Measurements from ENCODE around the gene ACY1.
"Not testable (repeated sequence)": the region's sequence is repeated elsewhere in the genome, so short reads cannot be mapped to it uniquely, and the experiment has no call there.

ACY1 gene

DNA sequence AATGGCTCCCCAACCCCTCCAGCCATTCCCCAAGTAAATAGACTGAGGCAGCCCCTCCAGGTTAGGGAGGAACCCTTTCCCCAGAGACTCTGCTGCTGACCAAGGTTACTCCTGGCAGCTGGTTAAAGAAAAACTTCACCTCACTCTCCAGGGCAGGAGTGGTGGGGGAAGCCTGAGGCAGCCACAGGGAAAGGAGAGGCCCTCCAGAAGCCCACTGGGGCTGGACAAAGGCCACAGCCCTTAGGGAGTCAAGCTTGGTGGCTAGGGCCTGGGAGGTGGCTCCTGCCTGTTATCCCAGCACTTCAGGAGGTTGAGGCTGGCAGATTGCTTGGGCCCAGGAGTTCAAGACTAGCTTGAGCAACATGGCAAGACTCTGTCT lies 923 bp downstream of the ACY1 start:
- no peak for FAIRE-seq

DNA sequence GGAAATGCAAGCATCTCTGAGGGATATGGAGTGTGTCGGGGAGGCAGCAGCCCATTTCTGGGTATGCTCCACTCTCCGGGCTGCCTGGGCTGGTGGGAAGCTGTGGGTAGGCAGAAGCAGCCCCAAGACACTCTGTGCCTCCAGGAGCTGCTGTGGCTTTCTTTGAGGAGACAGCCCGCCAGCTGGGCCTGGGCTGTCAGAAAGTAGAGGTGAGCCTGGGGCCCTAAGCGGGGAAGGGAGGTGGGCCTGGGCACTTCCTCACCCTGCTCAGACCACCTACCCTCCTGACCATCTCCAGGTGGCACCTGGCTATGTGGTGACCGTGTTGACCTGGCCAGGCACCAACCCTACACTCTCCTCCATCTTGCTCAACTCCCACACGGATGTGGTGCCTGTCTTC lies 1.7 kb downstream of the ACY1 start:
- FAIRE-seq, result no peak

DNA sequence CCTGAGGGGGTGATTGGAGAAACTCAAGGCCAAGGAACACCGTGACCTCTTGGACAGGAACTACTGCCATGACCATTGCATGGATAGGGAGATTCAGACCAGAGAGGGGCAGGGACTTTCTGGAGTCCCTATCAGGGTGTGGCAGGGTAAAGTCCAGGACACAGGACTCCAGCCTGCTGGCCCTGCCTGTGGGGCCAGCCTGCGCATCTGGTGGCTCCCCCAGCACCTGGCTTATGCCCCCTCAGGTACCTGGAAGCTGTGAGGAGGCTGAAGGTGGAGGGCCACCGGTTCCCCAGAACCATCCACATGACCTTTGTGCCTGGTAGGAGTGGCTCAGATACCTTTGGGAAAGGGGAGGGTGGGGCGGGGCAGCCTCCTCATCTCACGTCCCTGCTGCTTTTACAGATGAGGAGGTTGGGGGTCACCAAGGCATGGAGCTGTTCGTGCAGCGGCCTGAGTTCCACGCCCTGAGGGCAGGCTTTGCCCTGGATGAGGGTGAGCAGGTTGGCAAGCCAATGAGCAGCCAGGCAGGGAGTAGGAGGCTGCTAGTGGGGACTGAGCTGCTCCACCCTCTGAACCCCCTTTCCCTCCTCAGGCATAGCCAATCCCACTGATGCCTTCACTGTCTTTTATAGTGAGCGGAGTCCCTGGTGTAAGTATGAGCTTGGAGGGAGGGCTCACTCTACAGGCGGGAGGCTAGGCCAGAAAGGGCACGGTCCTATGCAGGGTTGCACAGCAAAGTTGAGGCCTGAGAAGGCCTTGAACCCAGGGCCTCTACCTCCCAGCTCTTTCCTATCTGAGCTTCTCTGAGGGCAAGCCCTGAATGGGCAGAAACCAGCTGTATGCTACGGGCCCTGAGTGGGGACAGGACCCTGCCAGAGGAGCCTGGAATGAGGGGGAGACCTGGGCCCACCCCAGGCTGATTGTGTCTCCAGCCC lies 2.9 kb downstream of the ACY1 start:
- no peak for FAIRE-seq

DNA sequence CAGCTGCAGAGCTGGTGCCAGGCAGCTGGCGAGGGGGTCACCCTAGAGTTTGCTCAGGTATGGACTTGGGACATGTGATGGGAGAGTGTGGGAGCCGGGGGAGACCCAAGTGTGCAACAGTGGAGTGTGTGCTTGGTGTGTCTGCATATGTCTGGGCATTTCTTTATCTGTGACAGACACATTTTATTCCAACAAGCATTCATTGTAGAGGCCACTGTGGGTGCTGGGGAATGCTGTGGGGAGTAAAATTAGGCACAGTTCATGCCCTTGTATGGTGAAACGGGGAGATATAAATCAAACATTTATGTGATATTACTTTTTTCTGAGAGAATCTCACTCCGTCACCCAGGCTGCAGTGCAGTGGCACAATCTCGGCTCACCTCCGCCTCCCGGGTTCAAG lies 4.2 kb downstream of the ACY1 start:
- FAIRE-seq, result no peak

DNA sequence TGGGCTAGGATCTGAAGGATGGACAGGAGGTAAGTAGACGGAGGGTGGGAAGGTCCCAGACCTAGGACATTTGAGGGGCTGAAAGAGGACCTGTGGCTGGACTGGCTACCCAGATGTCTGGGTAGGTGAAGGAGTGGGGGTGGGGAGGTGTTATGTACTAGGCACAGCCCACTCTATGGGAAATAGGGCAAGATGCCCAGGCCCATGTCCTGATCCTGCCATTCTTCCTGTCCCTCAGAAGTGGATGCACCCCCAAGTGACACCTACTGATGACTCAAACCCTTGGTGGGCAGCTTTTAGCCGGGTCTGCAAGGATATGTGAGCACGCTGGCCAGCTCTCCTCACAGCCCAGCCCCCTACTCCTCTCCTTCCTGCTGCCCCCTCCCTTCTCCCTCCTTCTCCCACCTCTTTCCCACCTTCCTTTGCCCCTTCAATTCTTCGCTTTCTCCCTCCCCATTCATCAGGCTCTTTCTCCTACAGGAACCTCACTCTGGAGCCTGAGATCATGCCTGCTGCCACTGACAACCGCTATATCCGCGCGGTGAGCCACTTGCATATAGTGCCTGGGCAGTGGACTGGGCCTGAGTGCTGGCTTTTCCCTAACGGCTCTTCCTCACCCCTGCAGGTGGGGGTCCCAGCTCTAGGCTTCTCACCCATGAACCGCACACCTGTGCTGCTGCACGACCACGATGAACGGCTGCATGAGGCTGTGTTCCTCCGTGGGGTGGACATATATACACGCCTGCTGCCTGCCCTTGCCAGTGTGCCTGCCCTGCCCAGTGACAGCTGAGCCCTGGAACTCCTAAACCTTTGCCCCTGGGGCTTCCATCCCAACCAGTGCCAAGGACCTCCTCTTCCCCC lies 5.2 kb downstream of the ACY1 start:
- FAIRE-seq, result no peak

DNA sequence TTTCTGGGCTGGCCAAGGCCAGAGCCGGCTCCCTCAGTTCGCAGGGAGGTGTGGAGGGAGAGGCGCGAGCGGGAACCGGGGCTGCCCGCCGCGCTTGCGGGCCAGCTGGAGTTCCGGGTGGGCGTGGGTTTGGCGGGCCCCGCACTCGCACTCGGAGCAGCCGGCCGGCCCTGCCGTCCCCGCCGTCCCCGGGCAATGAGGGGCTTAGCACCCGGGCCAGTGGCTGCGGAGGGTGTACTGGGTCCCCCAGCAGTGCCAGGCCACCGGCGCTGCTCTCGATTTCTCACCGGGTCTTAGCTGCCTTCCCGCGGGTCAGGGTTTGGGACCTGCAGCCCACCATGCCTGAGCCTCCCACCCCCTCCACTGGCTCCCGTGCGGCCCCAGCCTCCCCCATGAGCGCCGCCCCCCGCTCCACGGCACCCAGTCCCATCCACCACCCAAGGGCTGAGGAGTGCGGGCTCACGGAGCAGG lies 7.2 kb downstream of the ACY1 start:
- not testable (repeated sequence) for FAIRE-seq

DNA sequence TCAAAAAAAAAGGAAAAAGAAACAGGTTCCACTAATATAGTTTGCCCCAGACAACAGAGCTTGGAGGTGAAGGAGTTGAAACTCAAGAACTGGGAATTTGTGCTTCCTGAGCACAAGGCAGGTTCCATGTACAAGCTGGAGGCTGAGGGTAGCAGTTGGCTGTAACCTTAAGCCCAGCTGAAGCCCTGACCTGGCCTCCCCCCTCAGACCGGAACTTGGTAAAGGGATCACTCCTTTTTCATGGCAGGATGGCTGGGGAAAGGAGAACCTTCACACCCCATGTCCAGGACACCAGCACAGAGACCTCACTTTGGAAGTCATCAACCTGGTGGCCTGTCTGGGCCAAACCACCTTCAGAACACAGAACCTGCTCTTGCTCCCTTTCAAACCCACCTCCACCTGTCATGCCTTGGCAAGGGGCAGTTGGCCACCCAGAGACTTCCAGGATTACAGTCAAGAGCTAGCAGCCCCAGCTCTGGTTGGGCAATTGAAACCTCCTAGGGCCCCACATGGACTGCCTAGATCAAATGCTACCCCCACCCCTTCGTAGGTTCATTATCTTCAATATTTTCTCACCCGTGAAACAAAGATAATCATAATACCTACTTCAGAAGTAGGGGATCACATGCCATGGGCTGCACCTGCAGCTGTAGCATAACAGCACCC lies 8.8 kb downstream of the ACY1 start:
- no peak for FAIRE-seq

DNA sequence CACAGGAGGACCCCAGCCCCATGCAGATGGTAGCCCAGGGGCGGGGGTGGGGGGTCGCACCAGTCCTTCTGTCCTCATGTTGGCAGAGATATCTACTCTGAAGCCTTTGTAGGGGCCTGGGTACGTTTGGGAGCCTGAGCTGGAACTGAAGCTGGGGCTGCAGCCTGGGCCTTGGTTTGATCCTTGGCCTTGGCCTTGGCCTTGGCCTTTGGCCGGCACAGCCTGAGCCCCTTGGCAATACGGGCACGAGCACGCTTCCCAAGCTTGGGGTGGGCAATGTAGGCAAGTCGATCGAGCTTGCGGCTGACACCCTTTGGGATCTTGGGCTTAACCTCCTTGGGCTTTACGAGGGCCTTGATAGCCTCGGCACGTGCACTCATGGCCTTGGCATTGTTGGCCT lies 10.3 kb downstream of the ACY1 start:
- FAIRE-seq, result not testable (repeated sequence)

DNA sequence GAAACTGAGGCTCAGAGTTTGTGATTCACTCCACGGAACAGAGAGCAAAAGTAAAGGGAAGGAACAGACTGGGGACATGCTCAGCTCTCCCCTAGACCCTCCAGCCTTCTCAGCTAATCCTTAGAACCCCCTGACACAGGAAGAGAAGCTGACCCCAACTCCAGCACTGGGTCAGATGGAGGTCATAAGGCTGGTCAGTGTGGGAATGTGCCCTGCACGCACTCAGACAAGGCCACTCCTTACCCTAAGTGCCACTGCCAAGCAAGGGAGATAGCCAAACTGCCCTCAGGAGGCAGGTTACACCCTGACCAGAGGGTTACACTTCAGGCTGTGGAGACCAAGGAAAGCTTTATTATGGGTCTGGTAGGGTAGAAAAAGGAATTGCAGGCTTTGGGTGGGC lies 11.2 kb downstream of the ACY1 start:
- FAIRE-seq, result no peak

DNA sequence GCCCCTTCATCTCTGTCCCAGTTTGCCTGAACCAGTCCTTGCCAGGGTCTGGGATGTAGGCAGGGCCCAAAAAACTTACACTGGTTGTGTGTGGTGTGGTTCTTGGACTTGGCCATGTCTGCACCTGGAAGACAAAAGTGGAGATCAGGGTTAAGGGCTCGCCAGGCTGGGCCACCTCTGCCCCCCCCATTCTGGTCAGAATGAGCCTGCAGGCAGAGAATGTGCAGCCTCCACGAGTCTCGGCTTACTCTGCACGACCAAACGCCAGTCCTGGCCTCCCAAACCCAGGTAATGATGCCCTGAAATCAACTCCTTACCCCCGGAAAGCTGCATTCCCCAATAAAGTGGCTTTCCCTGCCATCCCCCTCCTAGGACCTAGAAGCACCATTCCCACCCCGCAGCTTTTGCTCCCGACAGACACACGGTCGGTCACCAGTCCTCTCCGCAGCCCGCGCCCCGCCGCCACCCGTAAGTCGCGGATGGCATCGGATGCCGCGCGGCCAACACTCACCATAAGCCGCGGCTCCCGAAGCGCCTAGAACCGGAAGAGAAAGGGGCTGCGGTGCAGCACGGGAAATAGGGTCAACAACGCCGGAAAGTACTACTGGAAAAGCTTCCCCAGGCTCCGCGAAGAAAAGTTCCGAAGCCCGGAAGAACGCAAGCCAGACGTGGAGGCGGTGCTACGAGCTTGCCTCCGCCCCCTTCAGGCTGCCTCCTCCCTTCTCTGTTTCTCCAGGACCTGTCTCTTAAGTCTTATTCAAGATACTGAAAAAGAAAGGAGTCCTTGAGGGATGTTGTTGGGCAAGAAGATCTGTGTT lies 12.2 kb downstream of the ACY1 start, which contains the start of gene RPL29:
RPL29 (minus strand) TSS at position 550 of the 818 bp plus-strand sequence; CDS start at position 116, 434 bp downstream.
- FAIRE-seq, result peak; percentile 95

DNA sequence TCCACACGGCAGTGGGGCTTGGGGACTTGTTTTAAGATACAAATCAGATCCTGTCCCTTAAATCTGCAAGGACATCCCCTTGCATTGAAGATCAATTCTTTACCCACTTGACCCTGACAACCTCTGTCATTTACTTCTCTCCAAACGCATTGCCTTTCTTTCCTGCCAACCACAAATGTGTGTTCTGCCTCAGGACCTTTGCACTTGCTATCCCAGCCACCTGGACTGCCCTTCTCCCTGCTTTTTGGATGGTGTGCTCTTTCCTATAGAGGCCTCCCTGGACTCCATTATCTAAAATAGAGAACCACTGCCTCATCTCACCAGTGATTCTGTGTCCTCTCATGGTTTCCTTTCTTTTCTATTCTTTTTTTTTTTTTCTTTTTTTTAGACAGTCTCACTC lies 13.8 kb downstream of the ACY1 start:
- no peak for FAIRE-seq

DNA sequence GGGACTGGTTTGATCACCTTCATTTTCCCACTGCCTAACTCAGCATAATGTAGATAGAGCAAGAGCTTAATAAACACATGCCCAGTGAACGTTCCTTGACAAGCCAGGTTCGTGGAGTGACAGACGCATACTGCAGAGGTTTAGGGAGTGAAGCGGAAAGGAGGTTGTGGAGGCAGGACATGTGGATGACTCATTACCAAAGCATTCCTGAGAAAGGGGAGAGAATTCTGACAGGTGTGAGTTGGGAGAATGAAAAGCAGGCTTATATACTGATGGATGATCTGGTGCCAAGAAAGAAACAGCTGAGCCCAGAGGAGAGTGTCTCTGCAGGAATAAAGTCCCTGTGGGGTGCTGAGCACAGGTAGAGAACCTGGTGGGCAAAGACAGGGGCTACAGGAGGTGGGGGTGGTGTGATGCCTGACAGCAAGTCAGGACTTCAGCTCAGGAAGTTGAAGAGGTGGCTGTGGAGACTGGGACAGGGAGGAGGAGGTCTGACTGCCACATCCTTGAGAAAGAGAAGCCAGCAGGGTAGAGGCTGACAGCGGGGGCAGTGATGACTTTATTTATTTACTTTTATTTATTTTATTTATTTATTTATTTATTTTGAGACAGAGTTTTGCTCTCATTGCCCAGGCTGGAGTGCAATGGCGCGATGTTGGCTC lies 14.7 kb downstream of the ACY1 start:
- no peak for FAIRE-seq

DNA sequence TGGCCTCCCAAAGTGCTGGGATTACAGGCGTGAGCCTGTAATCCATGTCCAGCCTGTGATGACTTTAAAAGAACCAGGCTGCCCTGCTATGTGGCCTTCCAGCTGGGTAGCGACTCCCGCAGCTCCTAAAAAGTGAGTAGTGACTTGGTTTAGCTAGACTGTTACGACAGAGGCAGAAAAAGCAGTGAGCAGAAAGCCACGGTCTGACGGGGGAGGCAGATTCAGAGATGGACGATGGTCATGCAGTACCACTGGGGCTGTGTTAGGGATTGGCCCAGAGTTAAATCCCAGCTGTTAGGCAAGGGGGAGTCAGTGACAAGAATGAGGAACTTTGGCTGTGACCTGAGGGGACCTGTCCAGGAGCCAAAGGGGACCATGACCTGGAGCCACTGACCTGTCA lies 15.4 kb downstream of the ACY1 start:
- no peak for FAIRE-seq

DNA sequence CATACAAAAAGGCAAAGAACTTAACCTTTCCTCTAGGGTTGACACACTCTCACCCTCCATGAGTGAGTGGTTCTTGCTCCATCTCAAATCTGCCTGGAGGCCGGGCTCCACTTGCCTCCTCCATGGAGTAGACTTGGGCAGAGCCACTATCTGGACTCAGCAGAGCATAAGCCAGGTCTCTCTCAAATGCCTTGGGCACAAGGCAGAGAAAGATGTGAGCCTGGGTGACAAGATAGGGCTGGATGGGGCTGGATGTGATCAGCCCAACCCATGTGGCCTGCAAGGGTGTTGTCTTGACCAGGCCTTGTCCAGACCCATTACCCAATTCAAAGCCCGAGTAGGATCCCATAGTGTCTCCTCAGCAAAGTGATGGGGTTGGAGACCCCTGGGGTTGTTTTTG lies 16.5 kb downstream of the ACY1 start:
- FAIRE-seq, result no peak

DNA sequence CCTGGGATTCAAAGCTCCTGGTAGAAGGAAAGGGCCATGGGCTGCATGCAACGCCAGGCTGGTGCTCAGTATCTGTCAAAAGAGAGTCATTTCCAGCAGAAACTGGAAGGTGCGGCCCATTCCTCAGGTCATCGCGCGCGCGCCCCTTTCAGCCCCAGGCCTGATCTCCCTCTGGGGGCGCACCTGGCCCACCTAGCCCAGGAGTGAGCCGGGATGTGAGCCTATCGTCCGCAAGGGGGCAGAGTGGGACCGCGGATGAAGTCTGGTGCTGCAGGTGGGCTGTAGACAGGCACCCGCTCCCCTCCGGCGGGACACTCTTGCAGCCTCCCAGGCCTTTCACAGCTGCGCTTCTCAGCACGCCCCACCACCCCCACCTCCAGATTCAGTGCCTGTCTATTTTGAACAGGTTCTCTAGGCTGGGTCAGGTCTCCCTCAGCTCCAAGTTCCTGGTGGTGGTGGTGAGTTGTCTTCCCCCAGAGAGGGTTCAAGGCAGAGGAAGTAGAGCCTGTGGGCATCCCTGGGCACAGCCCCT lies 18.2 kb downstream of the ACY1 start:
- no peak for FAIRE-seq

DNA sequence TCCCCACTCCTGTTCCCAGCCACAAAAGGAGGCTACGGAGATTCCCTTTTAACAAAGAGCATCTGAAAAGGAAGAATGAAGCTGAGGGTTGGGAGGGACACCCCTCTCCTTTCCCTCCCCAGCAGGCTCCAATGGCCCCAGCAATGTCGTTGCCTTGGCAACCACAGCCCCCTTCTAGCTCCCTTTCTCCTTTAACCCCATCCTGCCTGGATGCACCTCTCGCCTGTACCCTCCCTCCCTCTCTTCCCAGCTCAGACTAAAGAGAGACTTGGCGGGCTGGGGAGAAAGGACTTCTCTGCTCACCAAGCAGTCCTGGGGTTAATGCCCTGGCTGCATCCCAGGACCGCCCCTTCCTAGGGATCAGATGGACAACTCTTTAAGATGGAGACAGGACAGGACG lies 19.4 kb downstream of the ACY1 start:
- FAIRE-seq, result no peak

DNA sequence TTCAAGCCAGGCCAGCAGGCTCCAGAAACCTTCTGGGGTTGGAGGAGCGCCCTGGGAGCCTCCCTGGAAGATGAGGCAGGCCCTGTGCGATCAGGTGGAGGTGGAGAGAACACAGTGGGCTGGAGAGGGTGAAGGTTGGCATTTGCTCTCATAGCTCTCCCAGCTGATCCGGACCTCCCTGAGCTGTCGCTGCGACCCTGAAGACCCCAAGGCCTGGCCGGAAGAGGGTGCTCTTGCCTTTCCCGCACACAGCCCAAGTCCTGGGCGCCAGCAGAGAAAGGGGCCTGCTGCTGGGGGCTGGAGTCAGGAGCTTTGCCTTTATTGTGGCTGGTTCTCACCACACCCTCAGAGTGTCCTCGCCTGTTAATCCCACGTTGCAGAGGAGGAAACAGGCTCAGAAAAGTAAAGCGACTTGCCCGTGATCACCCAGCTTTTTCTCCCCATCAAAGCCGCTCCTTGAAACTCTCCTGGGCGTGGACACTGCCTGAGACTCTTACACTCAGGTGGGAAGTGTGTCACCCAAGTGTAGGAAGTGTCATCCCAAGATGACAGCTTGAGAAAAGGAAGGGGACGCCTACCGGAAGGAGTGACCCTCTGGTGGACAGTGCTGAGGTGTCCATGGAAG lies 20.9 kb downstream of the ACY1 start:
- FAIRE-seq, result no peak

DNA sequence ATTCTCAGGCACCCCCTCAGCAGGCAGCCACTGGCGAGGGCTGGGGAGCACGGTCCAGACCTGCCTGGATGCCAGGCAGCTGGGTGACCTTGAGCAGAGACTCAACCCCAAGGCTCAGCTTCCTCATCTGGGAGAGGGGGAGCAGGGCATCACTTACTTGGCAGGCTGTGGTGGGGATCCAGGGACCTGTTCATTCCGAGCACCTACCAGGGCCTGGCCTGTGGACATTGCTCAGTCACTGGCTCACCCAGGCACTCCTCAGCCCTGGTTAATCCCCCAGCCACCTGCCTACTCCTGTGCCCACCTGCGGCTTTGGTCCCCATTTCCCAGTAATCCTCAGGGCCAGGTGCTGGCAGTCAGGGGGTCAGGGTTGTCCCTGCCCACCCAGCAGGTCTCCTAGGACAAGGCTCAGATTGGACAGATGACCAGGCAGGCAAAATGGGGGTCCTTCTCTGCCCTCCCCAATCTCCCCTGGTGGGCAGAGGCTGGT lies 21.6 kb downstream of the ACY1 start:
- FAIRE-seq, result no peak

DNA sequence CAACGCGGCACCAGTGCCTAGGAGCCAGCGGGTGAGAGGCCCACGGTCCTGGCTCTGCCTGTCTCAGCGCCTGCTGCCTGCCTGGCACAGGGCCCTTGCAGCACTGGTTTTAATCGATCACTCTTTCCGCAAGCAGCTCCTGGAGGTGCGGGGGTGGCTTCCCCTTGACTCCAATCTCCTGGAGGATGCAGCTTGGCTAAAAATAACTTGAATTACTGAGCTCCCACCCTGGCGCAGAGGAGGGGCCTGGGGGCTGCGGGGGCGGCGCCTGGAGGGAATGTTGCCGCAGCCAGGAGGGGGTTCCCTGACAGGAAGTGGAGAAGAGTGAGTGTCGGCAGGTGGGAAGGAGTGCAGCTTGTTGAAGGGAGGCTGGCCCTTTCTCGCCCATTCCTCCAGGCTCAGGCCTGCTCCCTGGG lies 22.2 kb downstream of the ACY1 start:
- FAIRE-seq, result no peak

DNA sequence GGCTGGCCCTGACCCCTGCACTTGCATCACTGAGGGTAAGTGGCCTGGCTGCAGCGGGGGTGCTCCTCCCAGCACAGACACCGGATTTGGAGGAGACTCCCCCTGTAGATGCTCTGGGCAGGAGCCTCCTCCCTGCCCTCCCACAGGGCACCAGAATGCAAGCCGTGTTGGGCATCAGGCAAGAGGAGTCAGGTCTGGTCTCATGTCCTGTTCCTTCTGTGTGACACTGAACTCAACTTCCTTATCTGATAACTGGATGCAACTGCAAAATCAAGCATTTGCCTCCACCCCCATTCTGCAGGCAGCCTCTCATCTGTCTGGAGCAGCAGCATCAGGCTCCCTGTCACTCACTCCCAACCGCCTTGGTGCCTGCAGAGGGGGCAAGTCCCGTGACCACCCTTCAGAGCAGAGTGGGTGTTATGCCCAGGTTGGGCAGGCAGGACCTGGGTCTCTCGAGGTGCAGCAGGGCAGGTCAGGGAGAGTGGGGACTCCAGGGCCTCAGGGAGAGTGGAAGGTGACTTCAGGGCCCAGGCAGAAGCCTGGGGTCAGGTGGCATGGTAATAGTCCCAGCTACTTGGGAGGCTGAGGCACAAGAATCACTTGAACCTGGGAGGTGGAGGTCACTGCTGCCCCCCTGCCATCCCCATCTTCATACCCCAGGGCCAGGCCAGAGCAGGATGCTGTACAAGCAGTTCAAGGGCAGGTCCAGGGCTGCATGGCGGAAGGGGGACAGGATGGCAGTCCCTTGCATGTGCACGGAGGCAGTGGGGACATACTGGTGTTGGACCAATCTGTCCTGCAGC lies 22.9 kb downstream of the ACY1 start:
- no peak for FAIRE-seq
